ENCODE measurements around the gene PSIP1.

- TF ChIP-seq CTCF (IDR thresholded peaks at IDR 0.05; ENCODE audit: poor library complexity): no peak
- no peak for TF ChIP-seq EZH2 (IDR thresholded peaks at IDR 0.05; ENCODE audit: borderline replicate concordance)
Measured at GRCh38 chr9:15552636-15553527, 42.1 kb upstream of the PSIP1 start, which contains the start of gene CCDC171.
